HEK293 (cell line): ENCODE measurements around the gene PIK3CA.

ENCODE experiments used
- CTCF ChIA-PET: fragments of 350-600 bp; formaldehyde crosslinking; extraction: SDS; loops from one replicate; lab custom pipeline; 2021; ENCODE audit warnings: antibody characterized with exemption; lab: Yijun Ruan, JAX
- POLR2A ChIA-PET: fragments of 300-600 bp; formaldehyde crosslinking; extraction: SDS; loops from one replicate; lab custom pipeline; 2020; ENCODE audit warnings: antibody characterized with exemption, inconsistent platforms; lab: Yijun Ruan, JAX
- H3K27ac ChIP-seq: fragments of 200-500 bp; sonication (Bioruptor generic); 2 replicates; pipeline ENCODE4 v1.5.1; 2014; ENCODE audit warnings: low read depth, low read length, control low read depth, inconsistent platforms; ENCODE audit errors: extremely low read depth
- H3K36me3 ChIP-seq, 2 experiments: fragments of 200-500 bp in 1 of 2; sonication (Bioruptor generic) in 1 of 2; 1 replicate in 1 of 2; 2 replicates in 1 of 2; pipeline ENCODE4 v1.5.1; 2014 to 2017; ENCODE audit warnings: inconsistent platforms in 2 of 2, low read length in 2 of 2; ENCODE audit not compliant: control insufficient read depth in 2 of 2, insufficient read depth in 1 of 2
- H3K4me1 ChIP-seq: fragments of 200-500 bp; sonication (Bioruptor generic); 2 replicates; pipeline ENCODE4 v1.5.1; 2014; ENCODE audit warnings: mild to moderate bottlenecking, low read length, inconsistent platforms; ENCODE audit not compliant: control insufficient read depth, insufficient read depth
- H3K4me3 ChIP-seq: 2 replicates; pipeline ENCODE4 v1.5.1; 2011; ENCODE audit warnings: low read depth, mild to moderate bottlenecking, control low read depth, low read length, moderate library complexity
- H3K9me3 ChIP-seq: fragments of 200-500 bp; sonication (Bioruptor generic); 2 replicates; pipeline ENCODE4 v1.5.1; 2014; ENCODE audit warnings: low read depth, low read length, inconsistent platforms; ENCODE audit not compliant: control insufficient read depth, insufficient read depth
- PRDM1 ChIP-seq: fragments of 450-650 bp; formaldehyde crosslinking; IDR thresholded peaks from 2 replicates; pipeline ENCODE4; 2016; ENCODE audit warnings: missing biosample characterization, missing genetic modification characterization
- PRDM4 ChIP-seq: fragments of 450-650 bp; formaldehyde crosslinking; IDR thresholded peaks from 2 replicates; pipeline ENCODE4 v1.5.1; 2017; ENCODE audit warnings: missing biosample characterization, missing genetic modification characterization
- TRIM28 ChIP-seq: IDR thresholded peaks from 2 replicates; pipeline ENCODE4 v1.6.1; 2011; ENCODE audit warnings: low read length, control low read depth, borderline replicate concordance
- ZBTB10 ChIP-seq: fragments of 450-650 bp; formaldehyde crosslinking; IDR thresholded peaks from 2 replicates; pipeline ENCODE4 v1.5.1; 2016; ENCODE audit warnings: missing biosample characterization, missing genetic modification characterization
- ZBTB17 ChIP-seq: fragments of 450-650 bp; formaldehyde crosslinking; IDR thresholded peaks from 2 replicates; pipeline ENCODE4 v1.5.1; 2016; ENCODE audit warnings: missing biosample characterization, missing genetic modification characterization
- ZBTB20 ChIP-seq: fragments of 450-650 bp; formaldehyde crosslinking; IDR thresholded peaks from 2 replicates; pipeline ENCODE4 v1.5.1; 2016; ENCODE audit warnings: missing biosample characterization, missing genetic modification characterization
- ZBTB48 ChIP-seq: fragments of 450-650 bp; formaldehyde crosslinking; IDR thresholded peaks from 2 replicates; pipeline ENCODE4 v1.5.1; 2016; ENCODE audit warnings: missing biosample characterization, missing genetic modification characterization
- ZEB2 ChIP-seq: fragments of 450-650 bp; formaldehyde crosslinking; IDR thresholded peaks from 2 replicates; pipeline ENCODE4 v1.5.1; 2016; ENCODE audit warnings: missing biosample characterization, missing genetic modification characterization
- ZNF10 ChIP-seq: fragments of 450-650 bp; formaldehyde crosslinking; IDR thresholded peaks from 2 replicates; pipeline ENCODE4 v1.5.1; 2017; ENCODE audit warnings: missing biosample characterization, missing genetic modification characterization
- ZNF324 ChIP-seq: fragments of 450-650 bp; formaldehyde crosslinking; IDR thresholded peaks from 2 replicates; pipeline ENCODE4 v1.5.1; 2016; ENCODE audit warnings: missing biosample characterization, missing genetic modification characterization
- ZNF335 ChIP-seq: fragments of 450-650 bp; formaldehyde crosslinking; conservative IDR thresholded peaks from 2 replicates; pipeline ENCODE4 v1.5.1; 2016; ENCODE audit warnings: missing biosample characterization, missing genetic modification characterization
- ZNF501 ChIP-seq: fragments of 450-650 bp; formaldehyde crosslinking; IDR thresholded peaks from 2 replicates; pipeline ENCODE4 v1.5.1; 2016; ENCODE audit warnings: missing biosample characterization, missing genetic modification characterization
- ZNF596 ChIP-seq: fragments of 450-650 bp; IDR thresholded peaks from 2 replicates; pipeline ENCODE4 v1.5.0; 2018; ENCODE audit warnings: missing biosample characterization, mild to moderate bottlenecking, missing genetic modification characterization, moderate library complexity
- ZNF600 ChIP-seq: fragments of 450-650 bp; formaldehyde crosslinking; IDR thresholded peaks from 2 replicates; pipeline ENCODE4 v1.5.1; 2016; ENCODE audit warnings: missing biosample characterization, missing genetic modification characterization
- ZNF624 ChIP-seq: fragments of 450-650 bp; formaldehyde crosslinking; IDR thresholded peaks from 2 replicates; pipeline ENCODE4 v1.5.1; 2017; ENCODE audit warnings: missing biosample characterization, missing genetic modification characterization
- ZNF626 ChIP-seq: fragments of 450-650 bp; sonication (Bioruptor Pico); formaldehyde crosslinking; IDR thresholded peaks from 2 replicates; pipeline ENCODE4 v1.5.1; 2018; ENCODE audit warnings: missing biosample characterization, missing genetic modification characterization, inconsistent platforms
- ZNF660 ChIP-seq: fragments of 450-650 bp; IDR thresholded peaks from 2 replicates; pipeline ENCODE4 v1.5.1; 2018; ENCODE audit warnings: missing biosample characterization, mild to moderate bottlenecking, missing genetic modification characterization
- ZSCAN30 ChIP-seq: fragments of 450-650 bp; IDR thresholded peaks from 2 replicates; pipeline ENCODE4 v1.5.1; 2018; ENCODE audit warnings: missing biosample characterization, mild to moderate bottlenecking, missing genetic modification characterization, moderate library complexity
- ZSCAN4 ChIP-seq: fragments of 450-650 bp; formaldehyde crosslinking; IDR thresholded peaks from 2 replicates; pipeline ENCODE4 v1.5.1; 2017; ENCODE audit warnings: missing biosample characterization, missing genetic modification characterization
- TF ChIP-seq, protein P1 (sequence below): fragments of 450-650 bp; formaldehyde crosslinking; IDR thresholded peaks from 2 replicates; pipeline ENCODE4 v1.5.1; 2016; ENCODE audit warnings: missing biosample characterization, missing genetic modification characterization

Gene PIK3CA

GRCh38 chr3:179146911-179147513 is 1.1 kb upstream of the PIK3CA start (continued):
- peak; percentile 43; the same call in 1 of the 2 replicates for TF ChIP-seq ZNF335 (tag by site-specific recombination)
- TF ChIP-seq PRDM1 (tag by site-specific recombination), result 0 out of 2 replicates have a peak, but pooled peaks have one; percentile 17
- no peak for TF ChIP-seq ZNF624
- 0 out of 2 replicates have a peak, but pooled peaks have one; percentile 65 for TF ChIP-seq ZNF660
- no peak for TF ChIP-seq ZEB2
- no peak for TF ChIP-seq ZSCAN30
- TF ChIP-seq ZNF501 (tag by site-specific recombination), result no peak
- no peak for TF ChIP-seq PRDM4 (tag by site-specific recombination)
- TF ChIP-seq ZBTB48 (tag by site-specific recombination), result no peak

DNA sequence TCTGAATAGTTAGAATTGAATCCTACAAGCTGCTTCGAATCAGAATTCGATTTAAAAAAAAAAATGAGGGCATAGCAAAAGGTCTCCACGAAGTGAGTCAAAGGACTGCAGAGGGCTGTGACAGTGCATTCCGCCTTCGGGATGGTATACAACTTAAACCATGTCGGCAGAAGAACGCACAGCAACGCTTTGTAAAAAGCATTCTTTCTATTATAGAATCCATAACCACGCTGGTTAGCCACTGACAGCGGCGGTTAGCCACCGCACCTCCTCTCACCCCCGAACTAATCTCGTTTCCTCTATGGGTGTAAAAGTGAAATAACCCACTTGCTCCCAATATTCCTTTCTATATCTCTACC is 664 bp upstream of the PIK3CA start:
- CTCF ChIA-PET, result interaction anchor here (0.6 to 2.5 kb wide), 6 partner anchors 9 to 175 kb away, joined by 3 to 5 read pairs (median 3); no protein-coding TSS in a partner anchor
- Histone ChIP-seq H3K9me3 (no peaks in the 10 kb centered on the region), H3K4me3 (peak overlapping the region; percentile 95), H3K27ac (peak overlapping the region; percentile 42), H3K4me1 (no peaks in the 10 kb centered on the region; the same call in 1 of the 2 replicates), H3K36me3 (no peaks in the 10 kb centered on the region)
- TF ChIP-seq ZSCAN4 (no peak), ZNF626 (no peak), ZBTB10 (tag by site-specific recombination) (no peak), ZNF324 (tag by site-specific recombination) (0 out of 2 replicates have a peak, but pooled peaks have one; percentile 7), ZNF10 (tag by site-specific recombination) (peak; percentile 8; the same call in 1 of the 2 replicates), TRIM28 (0 out of 2 replicates have a peak, but pooled peaks have one; percentile 16), ZNF596 (tag by site-specific recombination) (no peak), ZBTB20 (peak; percentile 56; the same call in 1 of the 2 replicates), ZNF600 (peak; percentile 84), PRDM1 (tag by site-specific recombination) (peak; percentile 75), ZBTB17 (peak; percentile 40; the same call in 1 of the 2 replicates), ZNF335 (tag by site-specific recombination) (peak; percentile 36; the same call in 1 of the 2 replicates)
- TF ChIP-seq, protein P1, sequence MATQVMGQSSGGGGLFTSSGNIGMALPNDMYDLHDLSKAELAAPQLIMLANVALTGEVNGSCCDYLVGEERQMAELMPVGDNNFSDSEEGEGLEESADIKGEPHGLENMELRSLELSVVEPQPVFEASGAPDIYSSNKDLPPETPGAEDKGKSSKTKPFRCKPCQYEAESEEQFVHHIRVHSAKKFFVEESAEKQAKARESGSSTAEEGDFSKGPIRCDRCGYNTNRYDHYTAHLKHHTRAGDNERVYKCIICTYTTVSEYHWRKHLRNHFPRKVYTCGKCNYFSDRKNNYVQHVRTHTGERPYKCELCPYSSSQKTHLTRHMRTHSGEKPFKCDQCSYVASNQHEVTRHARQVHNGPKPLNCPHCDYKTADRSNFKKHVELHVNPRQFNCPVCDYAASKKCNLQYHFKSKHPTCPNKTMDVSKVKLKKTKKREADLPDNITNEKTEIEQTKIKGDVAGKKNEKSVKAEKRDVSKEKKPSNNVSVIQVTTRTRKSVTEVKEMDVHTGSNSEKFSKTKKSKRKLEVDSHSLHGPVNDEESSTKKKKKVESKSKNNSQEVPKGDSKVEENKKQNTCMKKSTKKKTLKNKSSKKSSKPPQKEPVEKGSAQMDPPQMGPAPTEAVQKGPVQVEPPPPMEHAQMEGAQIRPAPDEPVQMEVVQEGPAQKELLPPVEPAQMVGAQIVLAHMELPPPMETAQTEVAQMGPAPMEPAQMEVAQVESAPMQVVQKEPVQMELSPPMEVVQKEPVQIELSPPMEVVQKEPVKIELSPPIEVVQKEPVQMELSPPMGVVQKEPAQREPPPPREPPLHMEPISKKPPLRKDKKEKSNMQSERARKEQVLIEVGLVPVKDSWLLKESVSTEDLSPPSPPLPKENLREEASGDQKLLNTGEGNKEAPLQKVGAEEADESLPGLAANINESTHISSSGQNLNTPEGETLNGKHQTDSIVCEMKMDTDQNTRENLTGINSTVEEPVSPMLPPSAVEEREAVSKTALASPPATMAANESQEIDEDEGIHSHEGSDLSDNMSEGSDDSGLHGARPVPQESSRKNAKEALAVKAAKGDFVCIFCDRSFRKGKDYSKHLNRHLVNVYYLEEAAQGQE, result 0 out of 2 replicates have a peak, but pooled peaks have one; percentile 11
- POLR2A ChIA-PET, result interaction anchor here (0.6 to 1.2 kb wide), 14 partner anchors 12 to 1704 kb away, joined by 3 to 7 read pairs (median 3); partner anchors contain the start of genes ACTL6A and ZMAT3
